Activated CD8-positive, alpha-beta T cell treated with anti-CD3 and anti-CD28 coated beads for 36 hours (primary cell): Measurements from ENCODE around the gene UNKL. TPM values are rescaled to one million over a fixed set of nuclear protein-coding genes. Genes with fewer than 3 reads are reported as not detected.

Experiments used
- ATAC-seq: fragments of 200-7000 bp; cut with Tn5 transposase; one replicate; pipeline ENCODE4 v1.10.0; 2021; ENCODE audit warnings: mild to moderate bottlenecking, moderate library complexity
- CTCF ChIA-PET: fragments of 350-600 bp; sonication (Branson Sonifier 250); formaldehyde crosslinking; loops from one replicate; lab custom pipeline; 2021; ENCODE audit warnings: antibody characterized with exemption; lab: Charles Lee
- POLR2A ChIA-PET: fragments of 350-600 bp; sonication (Branson Sonifier 250); formaldehyde crosslinking; loops from one replicate; lab custom pipeline; 2021; ENCODE audit warnings: antibody characterized with exemption; lab: Charles Lee
- DNase-seq: peaks from one replicate; pipeline ENCODE4 v3.0.0-alpha.2; 2020
- H3K27ac Mint-ChIP-seq: one replicate; pipeline ENCODE4 v1.8.0; 2021; ENCODE audit warnings: mild to moderate bottlenecking, mixed read lengths
- H3K27me3 Mint-ChIP-seq: one replicate; pipeline ENCODE4 v1.8.0; 2021; ENCODE audit warnings: mixed read lengths
- H3K36me3 Mint-ChIP-seq: one replicate; pipeline ENCODE4 v1.8.0; 2021; ENCODE audit warnings: low read depth, mixed read lengths
- H3K4me1 Mint-ChIP-seq: one replicate; pipeline ENCODE4 v1.8.0; 2021; ENCODE audit warnings: low read depth, mixed read lengths
- H3K4me3 Mint-ChIP-seq: one replicate; pipeline ENCODE4 v1.8.0; 2021; ENCODE audit warnings: mild to moderate bottlenecking, moderate library complexity, mixed read lengths
- H3K9me3 Mint-ChIP-seq: one replicate; pipeline ENCODE4 v1.8.0; 2021; ENCODE audit warnings: mixed read lengths
- intact Hi-C: fragments of 100-400 bp; cut with micrococcal nuclease; formaldehyde crosslinking; loops from one replicate; pipeline ENCODE4 v1.10.0; 2022
- total RNA-seq, 2 experiments: library from RNA; stranded (reverse); gene quantifications; one replicate each; pipeline ENCODE4 v1.2.3, GENCODE V29; 2021
- TF ChIP-seq, protein P1 (sequence below): fragments of 200-600 bp; IDR thresholded peaks from one replicate; pipeline ENCODE4 v1.8.0; 2022; ENCODE audit warnings: antibody characterized with exemption, mild to moderate bottlenecking

The UNKL gene
- total RNA-seq, 2 experiments from 2014 or later: 32.4 to 38.1 TPM

DNA sequence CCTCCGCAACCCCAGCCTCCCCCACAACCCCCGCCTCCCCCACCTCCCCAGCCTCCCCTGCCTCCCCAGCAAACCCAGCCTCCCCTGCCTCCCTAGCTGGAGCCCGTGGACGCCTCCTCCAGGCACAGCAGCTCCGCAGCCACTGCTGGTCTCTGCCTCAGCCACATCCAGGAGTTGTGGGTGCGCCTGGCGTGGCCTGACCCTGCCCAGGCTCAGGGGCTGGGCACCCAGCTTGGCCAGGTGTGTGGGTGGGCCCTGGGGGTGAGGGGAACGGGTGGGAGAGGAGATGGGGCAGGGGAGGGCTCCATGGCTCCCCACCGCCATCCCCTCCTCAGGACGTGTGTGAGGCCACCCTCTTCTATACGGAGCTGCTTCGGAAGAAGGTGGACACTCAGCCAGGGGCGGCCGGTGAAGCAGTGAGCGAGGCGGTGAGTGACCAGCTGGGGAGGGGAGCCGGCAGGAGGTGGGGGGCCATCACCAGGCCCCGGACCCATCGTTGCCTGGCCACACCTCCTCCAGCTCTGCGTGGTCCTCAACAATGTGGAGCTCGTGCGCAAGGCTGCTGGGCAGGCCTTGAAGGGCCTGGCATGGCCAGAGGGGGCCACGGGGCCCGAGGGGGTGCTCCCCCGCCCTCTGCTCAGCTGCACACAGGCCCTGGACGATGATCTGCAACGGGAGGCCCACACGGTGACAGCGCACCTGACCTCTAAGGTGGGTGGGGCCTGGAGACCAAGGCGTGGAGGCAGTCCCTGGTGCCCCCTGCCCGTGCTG is 68.7 kb downstream of the UNKL start:
- CTCF ChIA-PET: interaction anchor here (1.1 to 1.4 kb wide), 3 partner anchors 9 to 18 kb away, joined by 3 to 5 read pairs (median 3); no protein-coding TSS in a partner anchor
- Mint-ChIP-seq H3K9me3 (no peaks in the 10 kb centered on the region), H3K4me1 (peaks cover 27% of the 10 kb centered on the region), H3K27ac (no peak overlapping the region), H3K36me3 (no peaks in the 10 kb centered on the region), H3K27me3 (no peaks in the 10 kb centered on the region), H3K4me3 (no peak overlapping the region)
- intact Hi-C loops: no loop called here
- TF ChIP-seq, protein P1, sequence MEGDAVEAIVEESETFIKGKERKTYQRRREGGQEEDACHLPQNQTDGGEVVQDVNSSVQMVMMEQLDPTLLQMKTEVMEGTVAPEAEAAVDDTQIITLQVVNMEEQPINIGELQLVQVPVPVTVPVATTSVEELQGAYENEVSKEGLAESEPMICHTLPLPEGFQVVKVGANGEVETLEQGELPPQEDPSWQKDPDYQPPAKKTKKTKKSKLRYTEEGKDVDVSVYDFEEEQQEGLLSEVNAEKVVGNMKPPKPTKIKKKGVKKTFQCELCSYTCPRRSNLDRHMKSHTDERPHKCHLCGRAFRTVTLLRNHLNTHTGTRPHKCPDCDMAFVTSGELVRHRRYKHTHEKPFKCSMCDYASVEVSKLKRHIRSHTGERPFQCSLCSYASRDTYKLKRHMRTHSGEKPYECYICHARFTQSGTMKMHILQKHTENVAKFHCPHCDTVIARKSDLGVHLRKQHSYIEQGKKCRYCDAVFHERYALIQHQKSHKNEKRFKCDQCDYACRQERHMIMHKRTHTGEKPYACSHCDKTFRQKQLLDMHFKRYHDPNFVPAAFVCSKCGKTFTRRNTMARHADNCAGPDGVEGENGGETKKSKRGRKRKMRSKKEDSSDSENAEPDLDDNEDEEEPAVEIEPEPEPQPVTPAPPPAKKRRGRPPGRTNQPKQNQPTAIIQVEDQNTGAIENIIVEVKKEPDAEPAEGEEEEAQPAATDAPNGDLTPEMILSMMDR: no peak
- POLR2A ChIA-PET: interaction anchor here (1.0 kb wide), 1 partner anchor 75 kb away, joined by 5 read pairs; the partner anchor contains the start of gene UQCC4
- ATAC-seq (no peak), DNase-seq (no peak)

GRCh38 chr16:1345087-1345486 is 69.4 kb downstream of the UNKL start:
- no peaks in the 10 kb centered on the region for H3K36me3 Mint-ChIP-seq
- ChIA-PET CTCF (interaction anchor here (1.1 to 1.6 kb wide), 3 partner anchors 9 to 44 kb away, joined by 3 to 5 read pairs (median 4); no protein-coding TSS in a partner anchor), POLR2A (no interaction called here)
- no peak overlapping the region for H3K27ac Mint-ChIP-seq
- TF ChIP-seq, protein P1: no peak
- no peaks in the 10 kb centered on the region for H3K9me3 Mint-ChIP-seq
- no peaks in the 10 kb centered on the region for H3K27me3 Mint-ChIP-seq
- ATAC-seq: no peak
- no peak for DNase-seq
- H3K4me3 Mint-ChIP-seq: no peak overlapping the region
- intact Hi-C loops: no loop called here
- H3K4me1 Mint-ChIP-seq: peaks cover 20% of the 10 kb centered on the region

- H3K4me1 Mint-ChIP-seq: peaks cover 18% of the 10 kb centered on the region
- H3K9me3 Mint-ChIP-seq: no peaks in the 10 kb centered on the region
- POLR2A ChIA-PET: no interaction called here
- H3K4me3 Mint-ChIP-seq: no peak overlapping the region
- H3K27ac Mint-ChIP-seq: no peak overlapping the region
- DNase-seq (no peak), ATAC-seq (no peak)
- H3K27me3 Mint-ChIP-seq: no peaks in the 10 kb centered on the region
- intact Hi-C loops: no loop called here
- CTCF ChIA-PET: interaction anchor here (1.1 to 1.6 kb wide), 3 partner anchors 8 to 44 kb away, joined by 3 to 5 read pairs (median 4); no protein-coding TSS in a partner anchor
- TF ChIP-seq, protein P1: no peak
- no peaks in the 10 kb centered on the region for H3K36me3 Mint-ChIP-seq
Measured at GRCh38 chr16:1344499-1344898, 70.0 kb downstream of the UNKL start.

DNA sequence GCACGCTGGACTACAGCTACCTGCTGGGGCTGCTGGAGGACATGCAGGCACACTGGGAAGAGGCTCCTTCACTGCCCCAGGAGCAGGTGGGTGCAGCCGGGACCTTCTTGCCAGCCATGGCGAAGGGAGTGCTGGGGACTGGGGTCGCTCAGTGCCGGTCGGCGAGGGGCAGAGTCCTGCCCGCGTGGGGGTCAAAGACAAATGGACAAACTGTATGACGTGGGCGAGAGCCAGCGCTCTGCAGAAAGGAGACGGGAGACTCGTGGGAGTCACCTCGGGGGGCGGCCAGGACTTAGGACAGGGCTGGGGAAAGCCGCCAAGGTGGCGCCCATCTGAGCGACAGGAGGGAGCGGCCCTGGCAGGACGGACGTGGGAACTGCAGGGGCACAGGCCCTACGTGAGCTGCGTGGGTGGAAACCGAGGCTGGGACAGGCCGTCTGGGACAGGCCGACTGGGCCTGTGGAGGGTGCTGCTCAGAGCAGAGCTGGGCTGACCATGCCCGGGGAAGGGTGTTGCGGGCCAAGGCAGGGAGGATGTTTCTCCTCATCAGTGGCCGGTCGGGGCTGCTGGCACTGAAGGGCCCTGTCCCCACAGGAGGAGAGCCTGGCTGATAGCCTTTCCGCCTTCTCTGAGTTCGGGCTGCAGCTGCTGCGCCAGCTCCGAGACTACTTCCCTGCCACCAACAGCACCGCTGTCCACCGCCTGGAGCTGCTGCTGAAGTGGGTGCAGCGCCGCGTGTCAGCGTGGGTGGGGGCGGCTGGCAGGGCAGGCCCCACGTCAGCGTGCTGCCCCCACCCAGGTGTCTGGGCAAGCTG is 70.9 kb downstream of the UNKL start:
- TF ChIP-seq, protein P1: no peak
- intact Hi-C loops: no loop called here
- no peaks in the 10 kb centered on the region for H3K36me3 Mint-ChIP-seq
- no peaks in the 10 kb centered on the region for H3K27me3 Mint-ChIP-seq
- peak overlapping the region; percentile 38 for H3K4me3 Mint-ChIP-seq
- ATAC-seq: no peak
- peaks cover 18% of the 10 kb centered on the region for H3K4me1 Mint-ChIP-seq
- ChIA-PET CTCF (interaction anchor here (1.6 to 2.9 kb wide), 2 partner anchors 20 to 43 kb away, joined by 4 to 10 read pairs; no protein-coding TSS in a partner anchor), POLR2A (interaction anchor here (1.5 to 1.7 kb wide), 3 partner anchors 17 to 35 kb away, joined by 3 to 5 read pairs (median 4); no protein-coding TSS in a partner anchor)
- DNase-seq: no peak
- no peaks in the 10 kb centered on the region for H3K9me3 Mint-ChIP-seq
- no peak overlapping the region for H3K27ac Mint-ChIP-seq
